ENCODE measurements around the gene CRY2. TPM values are rescaled to one million over a fixed set of nuclear protein-coding genes. Genes with fewer than 3 reads are reported as not detected.
"Not testable (repeated sequence)": the region's sequence is repeated elsewhere in the genome, so short reads cannot be mapped to it uniquely, and the experiment has no call there.

Gene CRY2
- total RNA-seq, 6 donors from 2014 or later = 51.1 to 103 (median 63.2) TPM

DNA sequence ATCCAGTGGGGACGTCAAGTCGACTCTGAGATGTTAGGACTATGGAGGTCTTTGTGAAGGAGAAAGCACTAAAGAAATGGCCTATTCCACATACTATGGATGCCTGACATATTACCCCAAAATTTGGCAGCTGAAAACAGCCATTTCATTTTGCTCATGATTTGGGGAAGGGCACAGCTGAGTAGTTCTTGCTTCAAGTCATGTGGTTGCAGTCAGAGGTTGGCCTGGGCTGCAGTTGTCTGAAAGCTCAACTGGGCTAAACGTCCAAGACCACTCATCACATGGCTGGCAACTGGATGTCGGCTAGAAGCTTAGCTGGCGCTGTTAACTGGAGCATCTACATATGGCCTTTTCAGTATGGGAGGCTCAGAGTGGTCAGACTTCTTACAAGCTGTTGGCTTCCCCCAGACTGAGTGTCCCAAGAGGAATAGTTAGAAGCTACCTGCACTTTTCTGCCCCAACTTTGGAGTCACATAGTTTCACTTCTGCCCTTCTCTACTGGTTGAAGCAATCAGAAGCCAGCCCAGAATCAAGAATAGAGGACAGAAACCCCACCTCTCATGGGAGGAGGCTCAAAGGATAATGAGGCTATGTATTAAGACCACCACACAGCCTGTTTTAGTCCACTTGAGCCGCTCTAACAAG is 28.2 kb upstream of the CRY2 start:
- ATAC-seq (ENCODE audit: low FRiP score in 2 of 2) (no peak), DNase-seq (no peak)
- Histone ChIP-seq H3K4me1 (no peaks in the 10 kb centered on the region), H3K27ac (no peak overlapping the region), H3K36me3 (no peaks in the 10 kb centered on the region), H3K27me3 (no peaks in the 10 kb centered on the region), H3K4me3 (no peak overlapping the region), H3K9me3 (no peaks in the 10 kb centered on the region)
- no peak for TF ChIP-seq POLR2A (IDR thresholded peaks at IDR 0.05)
- TF ChIP-seq CTCF (IDR thresholded peaks at IDR 0.05) = no peak
- TF ChIP-seq POLR2AphosphoS5 (IDR thresholded peaks at IDR 0.05) = no peak
- TF ChIP-seq EP300 (IDR thresholded peaks at IDR 0.05) = no peak
- WGBS, 2 donors = 84 to 88% methylated on average over 5 to 6 of the region's 6 CpGs

GRCh38 chr11:45820211-45820857 is 26.9 kb upstream of the CRY2 start:
- Histone ChIP-seq H3K36me3 (no peaks in the 10 kb centered on the region), H3K4me3 (no peak overlapping the region), H3K4me1 (no peaks in the 10 kb centered on the region), H3K27me3 (no peaks in the 10 kb centered on the region), H3K27ac (no peak overlapping the region), H3K9me3 (no peaks in the 10 kb centered on the region)
- TF ChIP-seq POLR2A (IDR thresholded peaks at IDR 0.05) (no peak), CTCF (IDR thresholded peaks at IDR 0.05) (no peak), EP300 (IDR thresholded peaks at IDR 0.05) (no peak), POLR2AphosphoS5 (IDR thresholded peaks at IDR 0.05) (no peak)
- WGBS, 2 donors = 92 to 97% methylated on average over 5 of the region's 5 CpGs
- no peak for ATAC-seq (ENCODE audit: low FRiP score in 2 of 2)
- DNase-seq = no peak

DNA sequence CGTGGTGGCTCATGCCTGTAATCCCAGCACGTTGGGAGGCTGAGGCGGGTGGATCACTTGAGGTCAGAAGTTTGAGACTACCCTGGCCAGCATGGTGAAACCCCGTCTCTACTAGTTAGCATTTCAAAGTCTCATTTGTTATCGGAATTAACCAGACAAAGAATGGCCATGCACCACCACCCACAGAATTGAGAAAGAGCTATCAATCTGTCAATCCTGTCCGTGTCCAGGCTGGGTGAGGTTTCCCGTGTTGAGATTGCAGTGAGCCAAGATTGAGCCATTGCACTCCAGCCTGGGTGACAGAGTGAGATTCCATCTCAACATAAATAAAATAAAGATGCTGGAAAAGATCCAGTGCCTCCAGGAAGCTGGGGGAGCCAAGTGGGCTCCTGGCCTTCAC is 20.8 kb upstream of the CRY2 start:
- H3K4me3 ChIP-seq; ATAC-seq (ENCODE audit: low FRiP score in 2 of 2); H3K4me1 ChIP-seq; H3K36me3 ChIP-seq; H3K27ac ChIP-seq; H3K27me3 ChIP-seq; H3K9me3 ChIP-seq; DNase-seq: not testable (repeated sequence)
- 34 to 45% methylated on average over 7 of the region's 7 CpGs for WGBS, 2 donors

DNA sequence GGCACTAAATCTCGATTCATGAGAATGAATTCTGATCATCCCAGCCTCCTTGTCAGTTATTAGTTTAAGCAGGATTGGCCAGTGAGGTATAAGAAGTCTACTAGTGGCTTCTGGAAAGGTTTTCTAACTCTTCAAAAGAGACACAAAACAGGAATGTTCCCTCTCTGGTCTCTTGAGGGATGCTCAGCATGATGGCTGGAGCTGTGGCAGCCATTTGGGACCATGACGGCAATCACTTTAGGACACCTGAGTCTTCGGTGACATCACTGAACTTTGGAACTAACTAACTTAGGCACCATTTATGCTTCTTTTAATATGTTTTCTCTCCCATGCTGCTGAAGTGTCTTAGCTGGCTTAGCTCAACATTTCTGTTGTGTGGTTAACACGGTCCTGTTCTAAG is 20.2 kb upstream of the CRY2 start:
- H3K36me3 ChIP-seq = no peaks in the 10 kb centered on the region
- 95 to 98% methylated on average over 4 of the region's 4 CpGs for WGBS, 2 donors
- no peak for ATAC-seq (ENCODE audit: low FRiP score in 2 of 2)
- peaks cover 0 to 3% (median 0%) of the 10 kb centered on the region in 4 donors for H3K9me3 ChIP-seq
- DNase-seq = no peak
- TF ChIP-seq EP300 (IDR thresholded peaks at IDR 0.05) (no peak), POLR2AphosphoS5 (IDR thresholded peaks at IDR 0.05) (no peak), CTCF (IDR thresholded peaks at IDR 0.05) (no peak), POLR2A (IDR thresholded peaks at IDR 0.05) (no peak)
- H3K27me3 ChIP-seq = no peaks in the 10 kb centered on the region
- H3K27ac ChIP-seq = no peak overlapping the region
- H3K4me3 ChIP-seq = no peak overlapping the region
- no peaks in the 10 kb centered on the region for H3K4me1 ChIP-seq

- peaks cover 0 to 3% (median 0%) of the 10 kb centered on the region in 4 donors for H3K9me3 ChIP-seq
- H3K4me1 ChIP-seq = no peaks in the 10 kb centered on the region
- H3K36me3 ChIP-seq = no peaks in the 10 kb centered on the region
- 68 to 70% methylated on average over 4 of the region's 4 CpGs for WGBS, 2 donors
- ATAC-seq (ENCODE audit: low FRiP score in 2 of 2) (no peak), DNase-seq (no peak)
- H3K27ac ChIP-seq = no peak overlapping the region
- H3K4me3 ChIP-seq = no peak overlapping the region
- TF ChIP-seq EP300 (IDR thresholded peaks at IDR 0.05) (no peak), POLR2AphosphoS5 (IDR thresholded peaks at IDR 0.05) (no peak), CTCF (IDR thresholded peaks at IDR 0.05) (no peak), POLR2A (IDR thresholded peaks at IDR 0.05) (no peak)
- no peaks in the 10 kb centered on the region for H3K27me3 ChIP-seq
Observed at GRCh38 chr11:45828996-45829395, 18.3 kb upstream of the CRY2 start.
